Activated T-cell treated with anti-CD3 and anti-CD28 coated beads, Interleukin-2, amount 50 U/mL, for 48 hours (primary cell): ENCODE results near the gene ANKS3.

ENCODE experiments used
- DNase-seq, 2 experiments: peaks; one replicate each; pipeline ENCODE4 v3.0.0-alpha.2; 2020

The ANKS3 gene, protein sequence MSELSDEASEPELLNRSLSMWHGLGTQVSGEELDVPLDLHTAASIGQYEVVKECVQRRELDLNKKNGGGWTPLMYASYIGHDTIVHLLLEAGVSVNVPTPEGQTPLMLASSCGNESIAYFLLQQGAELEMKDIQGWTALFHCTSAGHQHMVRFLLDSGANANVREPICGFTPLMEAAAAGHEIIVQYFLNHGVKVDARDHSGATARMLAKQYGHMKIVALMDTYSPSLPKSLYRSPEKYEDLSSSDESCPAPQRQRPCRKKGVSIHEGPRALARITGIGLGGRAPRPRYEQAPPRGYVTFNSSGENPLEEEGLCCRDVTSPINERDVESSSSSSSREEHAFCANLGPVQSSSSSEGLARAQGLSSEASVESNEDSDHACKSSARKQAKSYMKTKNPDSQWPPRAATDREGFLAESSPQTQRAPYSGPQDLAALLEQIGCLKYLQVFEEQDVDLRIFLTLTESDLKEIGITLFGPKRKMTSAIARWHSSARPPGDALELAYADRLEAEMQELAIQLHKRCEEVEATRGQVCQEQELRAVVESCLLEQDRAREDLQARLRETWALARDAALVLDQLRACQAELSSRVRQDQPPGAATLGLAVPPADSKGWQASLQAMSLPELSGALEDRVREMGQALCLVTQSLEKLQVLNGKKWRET

GRCh38 chr16:4734063-4734729, at the start of gene ANKS3, which contains the start of gene DNAAF8:
TSS of gene ANKS3 (minus strand) at chr16:4734271. CDS start at chr16:4730149, 4,122 bp downstream.
TSS of gene DNAAF8 (plus strand) at chr16:4734537. CDS start at chr16:4736515, 1,978 bp downstream.
- peak; percentile 89 to 90 for DNase-seq

GRCh38 chr16:4783251-4783950, 49.3 kb upstream of the ANKS3 start:
- no peak for DNase-seq

DNA sequence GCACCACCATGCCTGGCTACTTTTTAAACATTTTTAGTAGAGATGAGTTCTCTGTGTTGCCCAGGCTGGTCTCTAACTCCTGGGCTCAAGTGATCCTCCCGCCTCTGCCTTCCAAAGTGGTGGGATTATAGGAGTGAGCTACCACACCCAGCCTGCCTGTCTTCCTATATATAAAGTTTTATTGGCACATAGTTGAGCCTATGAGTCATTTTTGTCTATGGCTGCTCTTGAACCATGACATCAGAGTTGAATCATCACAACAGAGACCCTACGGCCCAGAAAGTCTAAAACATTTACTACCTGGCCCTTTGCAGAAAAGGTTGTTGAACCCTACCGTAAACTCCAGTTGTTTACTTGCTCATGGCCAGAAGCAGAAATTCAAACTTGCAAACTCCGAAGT, 46.2 kb upstream of the ANKS3 start:
- no peak for DNase-seq

GRCh38 chr16:4778050-4778392, 44.0 kb upstream of the ANKS3 start:
- DNase-seq = no peak

- no peak for DNase-seq
Measured at GRCh38 chr16:4777339-4778049, 43.4 kb upstream of the ANKS3 start.

DNA sequence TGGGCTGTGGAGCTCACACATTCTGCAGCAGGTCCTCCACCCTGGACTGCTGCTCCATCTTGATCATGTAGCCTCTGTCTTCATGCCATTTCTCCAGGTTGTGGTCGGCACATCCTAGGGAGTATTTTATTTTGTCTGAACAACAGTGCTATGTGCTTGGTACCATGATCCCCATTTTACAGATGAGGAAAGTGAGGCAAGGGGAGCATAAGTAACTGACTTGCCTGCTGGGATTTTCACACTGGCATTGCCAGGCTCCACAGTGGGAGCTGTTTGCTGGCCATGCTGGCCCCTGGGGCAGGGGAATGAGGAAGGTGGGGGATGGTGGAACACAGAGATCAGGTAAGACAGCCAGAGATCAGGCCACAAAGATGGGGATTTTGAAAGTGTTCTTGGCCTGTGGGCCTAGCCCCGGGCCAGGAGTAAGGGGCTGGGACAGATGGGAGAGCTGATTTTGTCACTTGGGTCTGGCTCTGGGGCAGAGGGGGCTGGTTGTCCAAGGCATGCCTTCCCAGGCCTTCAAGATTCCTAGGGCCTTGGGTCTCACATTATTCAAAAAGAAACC, 42.2 kb upstream of the ANKS3 start:
- no peak for DNase-seq

- no peak for DNase-seq
Measured at GRCh38 chr16:4775005-4775404, 40.9 kb upstream of the ANKS3 start.

- DNase-seq = no peak
Measured at GRCh38 chr16:4772351-4772750, 38.3 kb upstream of the ANKS3 start.

DNA sequence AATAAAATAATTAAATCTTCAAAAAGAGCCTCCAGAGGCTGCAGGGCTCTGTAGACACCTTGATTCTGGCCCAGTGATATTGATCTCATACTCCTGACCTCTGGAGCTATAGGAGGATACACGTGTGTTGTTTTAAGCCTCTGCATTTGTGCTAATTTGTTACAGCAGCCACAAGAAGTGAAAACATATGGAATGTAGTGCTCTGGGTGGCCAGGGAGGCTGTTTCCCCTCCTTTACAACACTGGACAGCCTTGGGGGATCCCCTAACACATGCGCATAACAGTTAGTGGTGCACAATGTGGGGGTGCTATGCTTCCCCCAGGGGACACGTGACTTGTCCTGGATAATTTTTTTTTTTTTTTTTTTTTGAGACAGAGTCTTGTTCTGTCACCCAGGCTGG, 37.6 kb upstream of the ANKS3 start:
- DNase-seq = no peak

DNA sequence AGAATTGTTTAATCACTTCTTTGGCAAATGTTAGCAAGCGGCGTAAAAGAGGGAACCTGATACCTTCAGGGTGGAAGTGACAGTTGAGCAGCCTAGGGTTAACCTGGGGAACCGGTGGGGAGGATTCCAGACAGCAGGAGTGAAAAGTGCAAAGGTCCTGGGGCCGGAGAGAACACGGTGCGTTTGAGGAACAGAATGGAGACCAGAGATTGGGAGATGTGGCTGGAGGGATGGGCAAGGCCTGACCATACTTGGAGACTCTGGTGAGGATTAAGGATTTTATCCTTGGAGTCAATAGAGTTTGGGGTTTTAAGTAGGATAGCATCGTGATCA, 35.2 kb upstream of the ANKS3 start:
- DNase-seq = no peak

DNA sequence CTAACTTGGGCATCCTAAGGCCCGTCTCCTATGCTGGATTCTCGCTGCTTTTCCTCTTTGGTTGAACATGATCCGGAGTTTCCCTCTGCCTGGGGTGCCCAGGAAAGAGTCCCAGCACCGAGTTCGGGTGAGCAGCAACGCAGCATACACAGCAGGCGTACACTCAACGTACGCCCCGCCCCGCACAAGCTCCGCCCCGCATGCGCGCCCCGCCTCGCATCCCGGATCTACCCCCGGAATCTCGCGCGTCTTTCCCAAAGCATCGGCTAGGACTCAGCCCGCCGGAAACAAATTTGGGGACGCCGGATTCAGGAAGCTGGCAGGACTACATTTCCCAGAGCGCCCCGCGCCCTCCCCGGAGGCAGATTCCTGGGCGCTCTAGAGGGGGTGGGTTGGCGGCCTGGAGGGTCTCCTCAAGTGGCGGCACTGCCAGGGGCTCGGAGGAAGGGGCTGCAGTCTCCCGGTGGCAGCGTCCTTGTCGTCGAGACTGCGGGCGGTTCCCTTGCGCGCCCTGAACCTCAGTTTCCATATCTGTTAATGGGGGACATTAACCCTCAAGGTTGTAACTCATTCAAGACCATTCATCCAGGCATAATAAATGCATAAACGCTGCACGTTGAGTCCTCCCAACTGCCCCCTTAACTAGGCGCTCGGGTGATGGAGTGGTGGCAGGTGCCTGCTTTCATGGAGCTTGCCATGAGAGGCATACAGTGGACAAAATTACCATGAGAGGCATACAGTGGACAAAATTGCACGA, 34.7 kb upstream of the ANKS3 start:
- DNase-seq = peak; percentile 96 to 97

- peak in 1 of 2 experiments; percentile 35 for DNase-seq
Measured at GRCh38 chr16:4767872-4768548, 33.9 kb upstream of the ANKS3 start.

GRCh38 chr16:4766875-4767628, 33.0 kb upstream of the ANKS3 start, which contains the start of gene ZNF500:
TSS of gene ZNF500 (minus strand) at chr16:4767162. CDS start at chr16:4765978, 1,184 bp downstream.
- DNase-seq = peak; percentile 99 to 100

- no peak for DNase-seq
Measured at GRCh38 chr16:4765511-4766474, 31.7 kb upstream of the ANKS3 start.

GRCh38 chr16:4763791-4764190, 29.7 kb upstream of the ANKS3 start:
- no peak for DNase-seq

DNA sequence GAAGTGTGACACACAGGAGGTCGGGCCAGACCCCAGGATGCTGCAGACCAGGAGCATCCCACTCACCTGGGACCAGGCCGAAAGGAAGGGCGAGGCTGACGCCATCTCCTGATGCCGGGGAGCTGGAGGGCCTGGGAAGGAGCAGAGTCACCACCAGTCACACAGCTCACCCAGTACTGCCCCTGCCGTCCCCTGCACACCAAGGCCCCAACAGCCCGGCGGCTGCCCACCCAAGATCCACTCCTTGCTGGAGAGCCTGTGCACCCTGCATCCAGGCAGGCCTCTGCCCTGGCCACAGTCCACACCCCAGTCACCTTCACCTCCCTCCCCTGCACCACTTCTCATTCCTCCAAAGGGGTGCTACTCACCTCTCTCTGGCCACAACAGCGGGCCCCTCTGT, 28.1 kb upstream of the ANKS3 start:
- DNase-seq = no peak

- no peak for DNase-seq
Measured at GRCh38 chr16:4760221-4760910, 26.3 kb upstream of the ANKS3 start.

DNA sequence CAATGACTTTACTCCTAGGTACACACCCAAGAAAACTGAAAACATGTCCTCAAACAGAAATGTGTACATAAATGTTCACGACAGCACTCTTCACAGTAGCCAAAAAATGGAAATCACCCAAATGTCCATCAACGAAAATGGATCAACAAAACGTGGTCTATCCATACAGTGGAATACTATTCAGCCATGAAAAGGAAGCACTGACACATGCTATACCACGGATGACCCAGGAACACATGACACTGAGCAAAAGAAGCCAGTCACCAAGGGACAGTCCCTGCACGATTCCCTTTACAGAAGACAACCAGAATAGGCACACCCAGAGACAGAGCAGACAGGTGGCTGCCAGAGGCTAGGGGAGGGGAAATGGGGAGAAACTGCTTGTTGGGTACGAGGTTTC, 21.6 kb upstream of the ANKS3 start:
- no peak for DNase-seq
